Measurements from ENCODE around the gene TRIM28. TPM values are rescaled to one million over a fixed set of nuclear protein-coding genes. Genes with fewer than 3 reads are reported as not detected.
A peak's percentile ranks its signal among the peaks of the same experiment; 100 is the strongest.

The TRIM28 gene
- total and polyA plus RNA-seq, 9 of the 15 experiments (the other 6 are each of a cell fraction or from before 2014, with no cell fraction given) = 12.1 to 797 (median 490) TPM

GRCh38 chr19:58584498-58585441 is 40.9 kb downstream of the TRIM28 start (continued):
- TF ChIP-seq CBX3 (IDR thresholded peaks at IDR 0.05; ENCODE audit: borderline replicate concordance in 1 of 2, low read length in 2 of 2) = 0 out of 3 replicates have a peak, but pooled peaks of 1 of the 2 experiments have one; percentile 20
- TF ChIP-seq ZNF609 (CRISPR knock-in tag; IDR thresholded peaks at IDR 0.05; ENCODE audit: borderline replicate concordance) = peak; percentile 68; the same call in 1 of the 2 replicates
- no peak; the same call in 1 of the 2 replicates for TF ChIP-seq MYC (IDR thresholded peaks at IDR 0.05; ENCODE audit: low read depth, low read length)
- no peak; the same call in 1 of the 2 replicates for TF ChIP-seq MYC (CRISPR knock-in tag; IDR thresholded peaks at IDR 0.05; ENCODE audit: borderline replicate concordance, low read depth)
- TF ChIP-seq ZNF589 (CRISPR knock-in tag; IDR thresholded peaks at IDR 0.05; ENCODE audit: low read depth) = peak; percentile 69
- TF ChIP-seq NCOA1 (IDR thresholded peaks at IDR 0.05; ENCODE audit: low read depth) = peak; percentile 55
- peak; percentile 93 for TF ChIP-seq SMAD4 (CRISPR knock-in tag; conservative IDR thresholded peaks at IDR 0.05)
- no peak for TF ChIP-seq CREB5 (CRISPR knock-in tag; IDR thresholded peaks at IDR 0.05)
- no peak for TF ChIP-seq ZNF655 (CRISPR knock-in tag; IDR thresholded peaks at IDR 0.05)
- peak; percentile 49; the same call in 1 of the 2 replicates for TF ChIP-seq STAT5A (IDR thresholded peaks at IDR 0.05; ENCODE audit: borderline replicate concordance, low read length)
- no peak for TF ChIP-seq ZNF507 (tag; conservative IDR thresholded peaks at IDR 0.05)
- TF ChIP-seq ZNF384 (IDR thresholded peaks at IDR 0.05; ENCODE audit: low read depth, low read length) = no peak
- 0 out of 2 replicates have a peak, but pooled peaks have one; percentile 31 for TF ChIP-seq ARID4B (CRISPR knock-in tag; IDR thresholded peaks at IDR 0.05)
- TF ChIP-seq XRCC4 (IDR thresholded peaks at IDR 0.05; ENCODE audit: extremely low read depth, insufficient read depth, insufficient read length) = no peak

Data from K562 (cell line).